ENCODE results near the gene DBP.

DNA sequence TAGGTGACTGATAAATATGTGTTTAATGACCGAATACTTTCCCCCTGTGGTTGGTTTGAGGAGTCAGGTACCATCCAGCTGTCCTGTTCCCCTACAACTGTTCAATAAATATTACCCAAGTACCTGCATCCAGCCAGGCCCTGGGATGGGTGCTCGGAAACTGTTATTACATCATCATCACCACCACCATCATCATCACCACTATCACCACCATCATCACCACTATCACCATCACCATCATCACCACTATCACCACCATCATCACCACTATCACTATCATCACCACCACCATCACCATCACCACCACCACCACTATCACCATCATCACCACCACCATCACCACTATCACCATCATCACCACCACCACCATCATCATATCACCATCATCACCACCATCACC lies 31.6 kb upstream of the DBP start:
- TF ChIP-seq CTCF (conservative IDR thresholded peaks at IDR 0.05 in 1 of 2, IDR thresholded peaks at IDR 0.05 in 1 of 2; ENCODE audit: low read depth in 1 of 2, low read length in 2 of 2) (no peak), EZH2 (IDR thresholded peaks at IDR 0.05; ENCODE audit: low read length, missing control alignments) (no peak)
